ENCODE results near the gene ASPRV1. TPM values are rescaled to one million over a fixed set of nuclear protein-coding genes. Genes with fewer than 3 reads are reported as not detected.

ASPRV1 gene
- polyA plus RNA-seq, 1 of the 3 experiments (the other 2 are of a cell fraction) = 0.20 TPM

GRCh38 chr2:69948032-69948962, 13.1 kb downstream of the ASPRV1 start:
- H2AFZ ChIP-seq (ENCODE audit: low read depth) = no peak overlapping the region
- peaks cover 0 to 3% of the 10 kb centered on the region in 2 experiments for H3K36me3 ChIP-seq (replicated peaks in 1 of 2; ENCODE audit: control insufficient read depth in 1 of 2, insufficient read depth in 2 of 2, low read length in 1 of 2)
- peaks cover 0 to 8% of the 10 kb centered on the region in 2 experiments; a peak in 1 of 4 replicates for H3K4me1 ChIP-seq (ENCODE audit: control insufficient read depth in 1 of 2, insufficient read depth in 2 of 2, low read depth in 1 of 2, low read length in 1 of 2)
- TF ChIP-seq TEAD4 (IDR thresholded peaks at IDR 0.05; ENCODE audit: borderline replicate concordance, insufficient read depth) = no peak
- H3K4me2 ChIP-seq = no peak overlapping the region
- H4K20me1 ChIP-seq (ENCODE audit: insufficient read depth) = no peaks in the 10 kb centered on the region
- H3K27ac ChIP-seq (ENCODE audit: low read depth in 2 of 2, low read length in 1 of 2) = no peak overlapping the region
- ChIA-PET CTCF (interaction anchor here (0.6 to 0.7 kb wide), 2 partner anchors 19 to 117 kb away, joined by 3 read pairs; no protein-coding TSS in a partner anchor), POLR2A (no interaction called here)
- peak; percentile 61 for DNase-seq
- H3K4me3 ChIP-seq (ENCODE audit: low read depth in 2 of 2, low read length in 1 of 2) = peak overlapping the region in 1 of 2 experiments; percentile 14; a peak in 1 of 4 replicates
- no peaks in the 10 kb centered on the region for H3F3A ChIP-seq (replicated peaks; ENCODE audit: insufficient read depth)
- H3K79me2 ChIP-seq (ENCODE audit: insufficient read depth) = no peaks in the 10 kb centered on the region
- no peaks in the 10 kb centered on the region for H3K9me2 ChIP-seq
- no peaks in the 10 kb centered on the region for H3K27me3 ChIP-seq (ENCODE audit: insufficient read depth)
- H3K9ac ChIP-seq = no peak overlapping the region
- 64% methylated on average over 20 of the region's 35 CpGs for WGBS (ENCODE audit: low lambda C conversion rate)
- H3K9me3 ChIP-seq = no peaks in the 10 kb centered on the region

- no peak overlapping the region for H3K4me2 ChIP-seq
- no peaks in the 10 kb centered on the region for H3K79me2 ChIP-seq (ENCODE audit: insufficient read depth)
- no peak for DNase-seq
- peaks cover 0 to 8% of the 10 kb centered on the region in 2 experiments; a peak in 1 of 4 replicates for H3K4me1 ChIP-seq (ENCODE audit: control insufficient read depth in 1 of 2, insufficient read depth in 2 of 2, low read depth in 1 of 2, low read length in 1 of 2)
- H3K9ac ChIP-seq = no peak overlapping the region
- H3K27ac ChIP-seq (ENCODE audit: low read depth in 2 of 2, low read length in 1 of 2) = no peak overlapping the region
- H3K9me2 ChIP-seq = no peaks in the 10 kb centered on the region
- CTCF ChIA-PET = no interaction called here
- no peaks in the 10 kb centered on the region for H3K9me3 ChIP-seq
- POLR2A ChIA-PET = no interaction called here
- no peaks in the 10 kb centered on the region for H4K20me1 ChIP-seq (ENCODE audit: insufficient read depth)
- no peak overlapping the region for H2AFZ ChIP-seq (ENCODE audit: low read depth)
- no peaks in the 10 kb centered on the region for H3F3A ChIP-seq (replicated peaks; ENCODE audit: insufficient read depth)
- H3K36me3 ChIP-seq (replicated peaks in 1 of 2; ENCODE audit: control insufficient read depth in 1 of 2, insufficient read depth in 2 of 2, low read length in 1 of 2) = peaks cover 0 to 8% of the 10 kb centered on the region in 2 experiments
- H3K4me3 ChIP-seq (ENCODE audit: low read depth in 2 of 2, low read length in 1 of 2) = no peak overlapping the region
- WGBS (ENCODE audit: low lambda C conversion rate) = 96% methylated on average over 4 of the region's 4 CpGs
- H3K27me3 ChIP-seq (ENCODE audit: insufficient read depth) = no peaks in the 10 kb centered on the region
- TF ChIP-seq IRF3 (IDR thresholded peaks at IDR 0.05; ENCODE audit: low read depth, low read length) (no peak), MEF2A (IDR thresholded peaks at IDR 0.05; ENCODE audit: borderline replicate concordance, low read depth) (no peak), FOSL2 (IDR thresholded peaks at IDR 0.05; ENCODE audit: borderline replicate concordance, low read depth) (no peak), NFIC (IDR thresholded peaks at IDR 0.05; ENCODE audit: borderline replicate concordance) (no peak), POLR2AphosphoS5 (IDR thresholded peaks at IDR 0.05; ENCODE audit: low read depth, low read length) (no peak), PBX3 (IDR thresholded peaks at IDR 0.05) (no peak), YY1 (IDR thresholded peaks at IDR 0.05; ENCODE audit: low read depth) (no peak), GATA2 (CRISPR knock-in tag; IDR thresholded peaks at IDR 0.05) (no peak), TAF1 (IDR thresholded peaks at IDR 0.05; ENCODE audit: borderline replicate concordance, low read depth, low read length) (no peak), FOXJ3 (CRISPR knock-in tag; IDR thresholded peaks at IDR 0.05) (no peak), JUND (IDR thresholded peaks at IDR 0.05) (no peak), USF2 (IDR thresholded peaks at IDR 0.05; ENCODE audit: borderline replicate concordance, low read depth, low read length) (no peak), EP300 (IDR thresholded peaks at IDR 0.05; ENCODE audit: borderline replicate concordance in 1 of 2, low read depth in 1 of 2, low read length in 1 of 2) (no peak), CTCF (IDR thresholded peaks at IDR 0.05) (no peak), SIN3A (IDR thresholded peaks at IDR 0.05; ENCODE audit: borderline replicate concordance, low read depth, low read length) (no peak), EZH2phosphoT487 (IDR thresholded peaks at IDR 0.05; ENCODE audit: borderline replicate concordance, low read depth) (no peak), SMC3 (IDR thresholded peaks at IDR 0.05; ENCODE audit: low read depth, low read length) (no peak), RCOR1 (IDR thresholded peaks at IDR 0.05; ENCODE audit: low read length) (no peak)
Observed at GRCh38 chr2:69947325-69947931, 14.0 kb downstream of the ASPRV1 start.
